HG03066 (cell line): ENCODE data around the gene CPEB4.

ENCODE experiments used
- ATAC-seq: cut with Tn5 transposase; IDR thresholded peaks from one replicate; pipeline ENCODE4 v1.9.1; 2021; ENCODE audit warnings: low read depth; ENCODE audit not compliant: unreplicated experiment

Gene CPEB4

GRCh38 chr5:173910215-173910614 is 22.1 kb downstream of the CPEB4 start:
- no peak for ATAC-seq

DNA sequence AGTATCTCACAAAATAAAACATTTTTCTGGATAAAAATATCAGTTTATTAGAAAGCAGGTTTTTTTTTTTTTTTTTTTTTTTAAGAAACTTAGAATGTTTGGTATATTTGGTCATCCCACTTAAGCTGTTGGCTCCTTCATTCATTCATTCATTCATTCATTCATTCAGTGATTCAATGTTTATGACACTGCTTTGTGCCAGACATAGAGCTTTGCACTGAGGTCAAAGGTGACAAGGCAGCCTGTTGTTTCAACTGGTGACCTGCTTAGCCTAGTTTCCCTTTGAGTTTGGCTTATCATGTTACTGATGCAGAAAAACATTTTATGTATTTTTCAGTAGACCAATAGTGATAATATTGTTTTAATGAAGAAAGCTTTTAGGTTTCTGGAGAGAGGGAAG is 23.5 kb downstream of the CPEB4 start:
- ATAC-seq: no peak

- no peak for ATAC-seq
Observed at GRCh38 chr5:173913686-173914321, 25.7 kb downstream of the CPEB4 start.

- no peak for ATAC-seq
Observed at GRCh38 chr5:173915310-173916014, 27.3 kb downstream of the CPEB4 start.

DNA sequence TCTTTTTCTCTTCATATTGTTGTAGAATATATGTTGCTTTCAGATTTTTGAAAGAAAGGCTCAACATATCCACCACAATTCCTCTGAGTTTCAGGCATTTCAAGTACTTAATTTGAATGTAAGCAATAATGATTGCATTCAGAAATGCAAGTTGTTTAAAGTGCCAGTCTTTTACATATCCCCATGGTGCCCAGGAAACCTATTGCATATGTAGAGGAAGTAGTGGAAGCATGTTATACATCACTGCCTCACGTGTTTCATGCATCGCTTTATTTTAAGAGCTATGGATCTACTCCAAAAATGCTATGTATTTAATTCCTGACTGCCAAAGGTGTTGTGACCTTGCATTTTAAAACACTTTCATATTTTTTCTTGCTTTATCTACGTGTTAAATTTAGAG is 28.1 kb downstream of the CPEB4 start:
- no peak for ATAC-seq

DNA sequence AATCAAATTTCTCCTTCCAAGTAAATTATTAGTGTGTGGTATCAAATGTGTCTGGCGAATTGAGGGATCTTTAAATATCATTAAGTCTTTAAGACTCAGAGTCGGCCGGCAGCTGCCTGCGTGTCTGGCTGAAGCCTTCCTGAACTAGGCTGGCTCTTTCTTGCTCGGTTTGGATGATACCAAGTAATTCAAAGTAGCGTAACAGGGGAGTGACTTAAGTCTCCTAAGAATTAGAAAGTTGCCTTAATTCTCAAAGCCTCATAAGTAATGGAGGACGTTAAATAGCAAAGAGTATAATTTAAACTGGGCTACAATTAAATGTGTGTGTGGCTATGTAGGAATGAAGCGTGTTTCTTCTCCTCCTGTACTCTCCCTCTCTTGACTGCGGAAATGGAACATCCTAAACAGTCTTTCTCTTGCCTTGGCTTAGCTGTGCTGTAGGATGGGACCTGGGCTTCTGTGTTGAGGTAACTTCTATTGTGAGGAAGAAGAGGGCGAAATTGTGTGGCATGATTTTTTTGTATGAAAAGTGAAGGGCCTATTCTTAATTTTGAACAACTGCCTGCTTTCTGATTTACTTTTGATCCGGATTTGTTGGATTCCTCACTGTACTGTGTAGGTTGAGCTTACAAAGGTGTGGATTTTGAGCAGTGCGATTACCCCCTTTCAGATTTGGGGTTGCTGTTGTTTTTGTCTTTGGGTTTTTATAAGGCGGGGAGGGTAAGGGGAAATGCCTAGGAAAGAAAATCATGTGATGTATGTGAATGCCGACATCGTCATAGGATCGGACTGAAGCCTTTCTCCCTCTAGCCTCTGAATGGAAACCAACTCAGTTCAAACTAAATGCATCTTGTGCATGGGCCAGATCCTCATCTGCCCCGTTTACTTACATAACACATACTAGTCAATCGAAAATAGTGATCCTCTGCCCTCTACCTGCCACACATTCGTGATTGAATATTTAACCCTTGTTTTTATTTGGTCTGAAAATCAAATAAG is 29.9 kb downstream of the CPEB4 start:
- ATAC-seq: peak; percentile 94

GRCh38 chr5:173919443-173919842 is 31.3 kb downstream of the CPEB4 start:
- no peak for ATAC-seq

- ATAC-seq: no peak
Observed at GRCh38 chr5:173920024-173920753, 32.0 kb downstream of the CPEB4 start.

DNA sequence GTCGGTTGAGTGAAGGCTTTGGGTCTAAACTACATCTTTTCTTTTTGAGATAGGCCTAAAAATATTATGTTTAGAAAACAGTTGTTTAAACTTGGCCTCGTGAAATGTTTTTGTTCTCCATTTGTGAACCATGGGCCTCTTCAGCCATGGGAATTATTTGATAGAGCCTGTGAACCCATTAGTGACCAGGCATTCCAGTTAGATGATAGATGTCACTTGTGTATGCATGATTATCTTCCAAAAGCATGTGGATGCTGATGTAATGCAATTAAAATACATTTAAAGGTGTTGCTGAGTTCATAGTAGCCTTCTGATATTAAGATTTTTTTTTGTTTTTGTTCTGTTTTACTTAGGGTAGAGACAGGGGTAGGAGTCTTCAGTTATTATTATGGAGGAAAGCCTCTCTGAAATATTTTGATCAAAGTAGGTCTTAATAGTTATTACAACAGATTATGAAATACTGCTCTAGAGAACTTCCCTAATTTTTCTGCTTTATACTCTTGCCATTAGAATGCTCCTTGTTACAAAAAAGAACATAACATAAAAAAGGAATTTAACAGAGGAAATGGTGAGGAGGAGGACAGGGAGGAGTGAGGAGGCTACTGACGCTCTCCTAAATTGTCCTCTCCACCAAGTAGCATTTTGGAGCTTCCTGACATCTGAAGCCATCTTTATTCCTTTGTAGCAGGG is 32.9 kb downstream of the CPEB4 start:
- no peak for ATAC-seq

DNA sequence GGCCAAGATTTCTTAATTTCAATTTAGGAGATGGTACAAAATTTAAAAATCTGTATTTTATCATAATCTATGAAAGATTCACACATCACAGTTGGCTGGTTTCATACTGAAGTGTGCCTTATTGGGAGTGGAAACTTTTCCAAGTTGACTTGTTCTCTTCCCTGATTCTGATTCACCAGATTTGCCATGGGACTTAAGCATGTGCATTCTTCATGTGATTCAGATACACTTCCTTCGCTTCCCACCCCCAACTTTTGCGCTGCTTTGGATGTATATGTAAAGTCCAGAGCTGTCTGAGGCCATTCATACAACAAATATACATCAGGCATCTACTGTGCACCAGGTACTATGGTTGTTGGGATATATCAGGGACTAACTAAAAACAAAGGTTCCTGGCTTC is 34.4 kb downstream of the CPEB4 start:
- ATAC-seq: no peak

- no peak for ATAC-seq
Observed at GRCh38 chr5:173923218-173924095, 35.3 kb downstream of the CPEB4 start.

GRCh38 chr5:173924899-173925298 is 36.8 kb downstream of the CPEB4 start:
- ATAC-seq: no peak

DNA sequence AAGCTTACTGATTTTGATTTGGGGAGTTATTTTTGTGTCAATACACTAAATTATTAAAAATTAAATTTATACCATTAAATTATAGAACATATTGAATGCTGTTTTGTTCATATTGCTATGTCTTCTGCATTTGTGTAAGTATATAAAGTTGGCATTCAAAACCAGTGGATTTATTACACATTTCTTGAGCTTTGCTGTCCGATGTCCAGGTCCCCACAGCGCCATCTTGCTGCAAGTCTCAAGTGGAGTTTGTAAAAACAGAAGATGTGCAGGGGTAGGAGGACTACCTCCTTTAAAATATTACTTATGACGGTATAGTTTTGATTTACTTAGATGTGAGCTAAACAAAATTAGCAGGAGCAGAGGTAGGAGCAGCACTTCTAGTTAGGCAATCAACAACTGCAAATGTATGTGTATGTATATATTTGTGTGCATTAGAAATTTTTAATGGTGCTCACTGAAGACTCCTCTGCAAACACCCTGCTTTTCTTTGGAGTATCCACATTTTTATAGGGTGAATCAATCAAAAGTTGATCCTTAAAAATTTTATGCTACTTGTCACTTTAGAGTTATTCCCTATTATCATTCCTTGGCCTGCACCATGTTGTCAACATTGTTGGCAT is 37.4 kb downstream of the CPEB4 start:
- ATAC-seq: no peak

DNA sequence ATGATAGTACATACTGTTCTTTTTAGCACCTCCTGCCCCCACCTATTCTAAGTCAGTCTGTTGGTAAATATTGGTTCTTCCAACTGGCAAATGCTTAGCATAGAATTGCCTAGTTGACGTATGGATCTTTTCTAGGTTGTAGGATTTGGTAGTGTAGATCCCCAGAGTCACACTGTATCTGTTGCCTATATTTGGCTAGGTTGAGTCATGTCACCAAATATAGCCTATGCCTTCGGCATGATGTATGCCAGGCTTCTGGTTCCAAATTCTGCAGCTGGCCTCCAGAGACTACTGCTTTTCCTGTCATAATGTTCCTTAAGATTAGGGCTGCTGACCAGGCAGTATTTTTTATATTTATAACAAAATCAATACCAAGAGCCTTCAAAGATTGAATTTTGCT is 38.2 kb downstream of the CPEB4 start:
- no peak for ATAC-seq

- no peak for ATAC-seq
Observed at GRCh38 chr5:173928871-173929574, 40.9 kb downstream of the CPEB4 start.

DNA sequence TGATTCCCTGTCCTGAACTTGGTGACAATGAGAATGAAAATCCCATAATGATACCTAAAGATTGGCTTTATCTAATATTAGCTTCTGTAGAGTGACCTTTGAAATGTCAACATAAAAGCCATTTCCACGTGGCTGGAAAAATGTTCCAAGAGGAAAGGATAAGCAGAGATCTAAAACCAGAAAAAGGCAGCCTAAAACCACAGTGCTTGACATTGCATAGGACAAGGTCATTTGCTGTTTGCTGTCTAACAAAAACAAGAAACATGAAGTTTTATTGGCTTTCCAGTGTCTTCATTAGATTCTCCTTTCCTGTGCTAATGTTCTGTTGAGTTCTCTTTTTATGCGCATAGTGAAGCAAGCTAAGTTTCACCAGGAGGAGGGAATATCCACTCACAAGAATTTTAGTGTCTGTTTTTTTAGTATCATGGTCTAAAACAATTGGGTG is 44.6 kb downstream of the CPEB4 start:
- no peak for ATAC-seq

DNA sequence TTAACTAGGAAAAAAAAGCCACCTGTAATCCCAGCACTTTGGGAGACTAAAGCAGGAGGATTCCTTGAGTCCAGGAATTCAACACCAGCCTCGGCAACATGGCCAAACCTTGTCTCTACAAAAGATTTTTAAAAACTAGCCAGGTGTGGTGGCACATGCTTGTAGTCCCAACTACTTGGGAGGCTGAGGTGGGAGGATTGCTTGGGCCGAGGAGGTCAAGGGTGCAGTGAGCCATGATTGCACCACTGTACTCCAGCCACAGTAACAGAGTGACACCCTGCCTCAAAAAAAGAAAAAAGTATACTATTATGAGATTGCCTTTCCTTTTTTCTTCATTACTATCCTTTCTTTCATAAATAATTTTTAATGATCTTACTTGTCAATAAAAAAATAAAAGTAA is 45.8 kb downstream of the CPEB4 start:
- no peak for ATAC-seq

GRCh38 chr5:173935396-173935795 is 47.2 kb downstream of the CPEB4 start:
- no peak for ATAC-seq
